Measurements from ENCODE around the gene PTPRQ.
"Not testable (repeated sequence)": the region's sequence is repeated elsewhere in the genome, so short reads cannot be mapped to it uniquely, and the experiment has no call there.

PTPRQ gene

DNA sequence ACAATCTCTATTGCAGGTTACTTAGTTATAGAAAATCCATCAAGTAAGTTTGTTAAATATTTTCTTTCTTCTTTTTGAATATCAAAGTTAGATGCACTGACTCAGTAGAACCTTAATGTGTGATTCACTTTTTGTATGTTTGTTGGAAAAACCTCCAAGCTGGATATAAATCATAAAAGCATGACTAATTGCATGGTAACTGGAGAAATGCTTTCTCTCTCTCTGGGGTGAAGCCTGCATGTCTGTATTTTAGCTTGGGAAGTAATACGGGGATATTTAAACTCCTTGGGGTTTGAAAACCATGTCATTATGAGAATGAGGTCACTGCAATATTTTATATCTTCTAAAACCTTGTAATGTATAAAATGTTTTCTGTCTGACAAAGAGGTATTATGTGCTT lies 204.8 kb downstream of the PTPRQ start:
- DNase-seq (ENCODE audit: low spot score): no peak

GRCh38 chr12:80655751-80656150 lies 211.7 kb downstream of the PTPRQ start:
- no peak for DNase-seq (ENCODE audit: low spot score)

DNA sequence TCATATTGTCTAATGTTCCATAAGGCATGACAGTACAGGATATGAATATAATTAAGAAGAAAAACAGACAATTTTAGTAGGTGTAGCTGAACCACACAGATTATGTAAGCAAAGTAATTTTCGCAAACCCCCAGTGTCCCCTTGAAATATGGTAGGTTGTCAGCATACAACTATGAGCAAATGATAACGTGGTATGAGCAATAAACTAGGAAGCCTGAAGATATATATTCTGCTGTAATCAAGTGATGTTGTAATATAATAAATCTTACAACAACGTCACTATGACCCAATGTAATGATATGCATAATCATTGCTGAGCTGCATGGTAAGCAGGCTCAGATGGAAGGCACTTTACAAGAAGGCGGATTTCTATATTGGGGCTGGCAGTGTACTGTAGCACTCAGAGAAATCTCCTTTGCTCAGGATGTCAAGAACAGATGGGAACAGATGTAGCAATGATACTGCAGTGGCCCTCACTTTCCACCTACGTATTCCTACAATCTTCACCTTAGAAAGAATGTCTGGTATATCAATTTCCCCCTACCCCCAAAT lies 215.6 kb downstream of the PTPRQ start:
- no peak for DNase-seq (ENCODE audit: low spot score)

GRCh38 chr12:80662586-80662985 lies 218.6 kb downstream of the PTPRQ start:
- DNase-seq (ENCODE audit: low spot score): no peak

DNA sequence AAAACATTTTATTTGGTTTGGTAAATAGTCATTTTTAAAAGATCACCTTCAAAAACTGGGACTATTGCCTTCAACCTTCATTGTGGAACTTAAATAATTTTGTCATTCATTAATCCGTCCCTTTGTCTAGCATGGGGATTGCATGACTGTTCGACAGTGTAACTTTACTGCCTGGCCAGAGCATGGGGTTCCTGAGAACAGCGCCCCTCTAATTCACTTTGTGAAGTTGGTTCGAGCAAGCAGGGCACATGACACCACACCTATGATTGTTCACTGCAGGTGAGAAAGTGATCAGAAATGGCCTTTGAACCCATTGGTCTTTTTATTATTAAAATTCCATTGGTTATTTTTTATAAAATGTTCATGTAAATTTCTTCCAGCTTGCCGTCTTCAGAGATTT lies 226.2 kb downstream of the PTPRQ start:
- DNase-seq (ENCODE audit: low spot score): no peak

GRCh38 chr12:80676042-80676636 lies 232.1 kb downstream of the PTPRQ start:
- not testable (repeated sequence) for DNase-seq (ENCODE audit: low spot score)

DNA sequence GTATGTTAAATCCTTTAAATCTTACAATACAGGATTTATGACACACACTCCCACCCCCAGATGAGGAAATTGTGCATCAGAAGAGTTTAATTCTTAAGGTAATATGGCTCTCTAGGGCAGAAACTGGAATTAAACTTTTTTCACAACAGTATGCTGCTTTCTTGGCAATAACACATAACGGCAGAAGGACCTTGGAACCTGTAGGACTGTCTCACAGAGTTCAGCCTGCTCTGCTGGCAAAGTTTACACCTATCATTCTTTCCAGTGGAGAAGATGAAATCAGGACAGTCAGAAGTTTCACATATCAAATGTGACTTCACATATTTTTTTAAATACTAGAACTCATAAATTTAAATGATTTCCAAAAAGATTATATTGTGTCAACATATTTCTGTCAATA lies 232.8 kb downstream of the PTPRQ start:
- no peak for DNase-seq (ENCODE audit: low spot score)

DNA sequence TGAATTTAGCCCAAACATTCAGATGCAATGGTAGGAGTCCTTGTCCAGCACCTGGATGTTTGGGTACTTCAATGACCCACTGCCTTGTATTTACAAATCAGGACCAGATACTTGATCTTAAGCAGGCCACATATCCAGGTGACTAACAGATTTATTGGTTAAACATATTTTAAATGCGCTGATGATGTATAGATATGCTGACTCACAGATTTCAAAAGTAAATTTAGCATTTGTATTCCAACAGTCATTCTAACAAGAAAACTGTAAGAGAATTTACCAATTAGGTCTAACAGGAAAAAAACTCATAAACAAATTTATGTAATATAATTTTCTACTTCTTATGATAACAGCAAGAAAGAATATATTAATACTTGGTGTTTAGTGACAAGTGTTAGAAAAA lies 234.0 kb downstream of the PTPRQ start:
- DNase-seq (ENCODE audit: low spot score): no peak

DNA sequence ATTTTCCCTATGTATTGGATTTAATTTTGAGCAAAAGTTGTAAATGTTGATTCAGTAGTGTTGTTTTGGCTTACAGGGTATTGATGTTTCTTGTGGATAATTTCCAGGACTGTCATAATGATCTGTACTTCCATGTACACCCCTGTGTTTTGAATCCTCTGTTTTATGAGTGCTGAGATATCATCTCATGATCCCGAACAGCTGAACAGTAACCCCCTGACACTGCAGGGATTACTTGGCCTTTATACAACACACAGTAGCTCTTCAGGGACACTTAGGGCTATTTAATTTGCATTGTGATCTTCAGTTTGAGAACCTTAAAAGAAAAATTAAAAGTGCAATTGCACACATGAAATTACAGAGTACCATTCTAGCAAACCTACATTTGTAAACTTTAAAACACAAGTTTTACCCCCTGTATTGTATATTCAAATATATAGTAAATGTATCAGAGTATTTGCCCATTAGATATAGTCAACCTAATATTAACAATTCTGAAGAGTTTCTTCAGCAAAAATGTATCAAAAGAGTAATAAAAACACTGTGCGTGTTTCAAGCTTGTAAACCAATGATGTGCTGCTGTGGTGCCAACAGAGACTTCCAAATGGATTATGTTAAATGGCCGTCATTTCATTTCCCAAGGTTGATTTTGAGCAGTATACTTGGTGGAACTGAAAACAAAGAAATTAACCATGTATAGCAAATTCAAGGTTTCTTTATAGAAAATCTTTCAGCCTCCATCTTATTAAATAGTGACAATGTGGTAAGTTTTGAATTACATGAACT lies 235.5 kb downstream of the PTPRQ start:
- no peak for DNase-seq (ENCODE audit: low spot score)

DNA sequence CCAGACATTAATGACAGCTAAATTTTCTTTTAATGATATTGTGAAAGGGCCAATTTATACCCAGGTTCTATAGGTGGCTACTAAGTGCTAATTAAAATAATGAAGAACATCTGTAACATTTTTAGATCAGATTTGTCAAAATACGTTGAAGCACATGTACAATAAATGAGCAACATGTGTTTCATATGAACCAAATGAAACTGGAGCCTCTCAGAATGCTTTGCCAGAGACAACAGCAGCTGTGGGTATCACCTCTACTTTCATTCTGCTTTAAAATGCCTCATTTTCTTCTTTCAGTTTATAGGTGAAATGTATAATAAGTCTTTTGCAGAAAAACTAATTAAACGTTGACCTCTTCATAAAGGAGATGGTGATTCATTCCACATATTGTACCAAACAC lies 237.3 kb downstream of the PTPRQ start:
- no peak for DNase-seq (ENCODE audit: low spot score)

DNA sequence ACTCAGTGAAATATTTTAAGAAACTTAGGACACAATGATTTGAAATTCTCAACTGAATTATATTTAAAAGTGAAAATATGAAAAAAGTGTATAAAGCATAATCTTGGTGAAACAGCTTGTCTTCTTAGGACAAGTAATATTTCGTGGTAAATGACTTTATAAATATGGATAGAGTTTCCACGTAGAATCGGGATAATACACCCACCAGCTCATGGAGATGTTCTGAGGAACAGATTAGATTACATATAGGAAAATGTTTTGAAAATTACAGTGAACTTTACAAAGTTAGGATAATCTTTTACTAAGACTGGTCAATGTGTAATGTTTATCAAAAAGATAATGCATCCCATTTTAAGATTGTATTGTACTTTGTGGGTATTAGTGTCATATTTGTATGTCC lies 237.8 kb downstream of the PTPRQ start:
- no peak for DNase-seq (ENCODE audit: low spot score)

GRCh38 chr12:80684077-80684495 lies 240.1 kb downstream of the PTPRQ start:
- no peak for DNase-seq (ENCODE audit: low spot score)

DNA sequence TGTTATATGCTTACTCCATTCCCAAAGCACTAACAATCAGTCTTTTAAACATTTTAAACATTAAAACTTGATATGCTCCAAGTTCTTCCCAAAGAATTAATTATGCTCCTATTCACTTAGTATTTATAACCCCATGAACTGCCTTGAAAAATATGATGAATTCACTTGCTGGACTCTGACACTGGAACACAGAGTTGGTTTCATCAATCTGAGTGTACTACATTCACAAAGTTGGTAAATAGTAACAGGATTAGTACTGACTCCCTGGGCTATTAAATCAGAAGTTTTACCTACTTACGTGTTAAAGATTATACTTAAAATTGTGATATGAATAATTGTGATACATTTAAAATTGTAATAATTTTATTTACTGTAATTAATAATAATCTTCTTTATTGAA lies 246.1 kb downstream of the PTPRQ start:
- no peak for DNase-seq (ENCODE audit: low spot score)

GRCh38 chr12:80690513-80690912 lies 246.5 kb downstream of the PTPRQ start:
- DNase-seq (ENCODE audit: low spot score): no peak

GRCh38 chr12:80692114-80692513 lies 248.1 kb downstream of the PTPRQ start:
- DNase-seq (ENCODE audit: low spot score): no peak

- no peak for DNase-seq (ENCODE audit: low spot score)
These were observed 253.3 kb downstream of the PTPRQ start for GRCh38 chr12:80697270-80697887.

- no peak for DNase-seq (ENCODE audit: low spot score)
These were observed 254.2 kb downstream of the PTPRQ start for GRCh38 chr12:80698256-80698655.

DNA sequence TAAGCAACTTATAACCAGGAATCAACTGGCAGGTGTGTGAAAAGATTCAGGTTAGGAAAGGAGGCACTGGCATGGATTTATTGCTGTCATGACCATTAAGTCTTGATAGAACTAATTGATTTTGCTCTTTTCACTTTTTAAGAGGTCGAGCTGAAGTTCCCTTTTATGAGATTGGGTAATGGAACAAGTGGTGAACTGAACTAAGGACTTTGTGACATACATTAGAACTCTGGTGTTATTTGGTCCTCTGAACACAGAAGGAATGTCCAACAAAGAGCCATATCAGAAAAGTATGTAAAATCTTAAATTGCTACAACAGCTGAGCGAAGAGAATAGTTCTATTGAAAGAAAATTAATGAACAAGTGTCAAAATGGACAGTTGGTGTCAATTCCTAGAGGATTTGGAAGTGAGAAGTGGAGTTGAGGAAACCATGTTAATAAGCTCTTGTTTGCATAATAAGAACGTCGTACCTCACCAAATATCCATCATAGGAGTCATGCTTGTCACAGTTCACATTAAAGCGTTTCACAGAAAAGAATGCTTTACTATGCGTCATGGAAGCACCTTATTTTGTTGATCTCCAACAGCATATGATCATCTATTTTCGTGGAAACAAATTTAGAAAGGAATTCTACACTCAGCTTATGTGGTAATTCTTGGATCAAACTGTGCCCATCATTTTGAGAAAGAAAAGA lies 255.0 kb downstream of the PTPRQ start:
- no peak for DNase-seq (ENCODE audit: low spot score)

GRCh38 chr12:80700327-80700726 lies 256.3 kb downstream of the PTPRQ start:
- no peak for DNase-seq (ENCODE audit: low spot score)

GRCh38 chr12:80701388-80701787 lies 257.4 kb downstream of the PTPRQ start:
- DNase-seq (ENCODE audit: low spot score): no peak

GRCh38 chr12:80702889-80703805 lies 259.1 kb downstream of the PTPRQ start:
- no peak for DNase-seq (ENCODE audit: low spot score)

Data from hematopoietic multipotent progenitor cell treated with erythropoietin and hydrocortisone succinate and interleukin-3 and kit ligand, for 15 days (in vitro differentiated cells).